ENCODE data around the gene SRD5A1.

Gene SRD5A1

GRCh38 chr5:6623941-6624340 lies 9.3 kb upstream of the SRD5A1 start:
- no peak overlapping the region for H3K27ac ChIP-seq (replicated peaks)
- TF ChIP-seq REST (IDR thresholded peaks at IDR 0.05; ENCODE audit: insufficient replicate concordance, low read depth), result no peak
- TF ChIP-seq POLR2AphosphoS5 (IDR thresholded peaks at IDR 0.05; ENCODE audit: low read depth), result no peak
- no peak for TF ChIP-seq SPI1 (IDR thresholded peaks at IDR 0.05; ENCODE audit: borderline replicate concordance, low read depth)
- TF ChIP-seq GABPA (IDR thresholded peaks at IDR 0.05; ENCODE audit: low read depth), result no peak
- no peaks in the 10 kb centered on the region for H3K27me3 ChIP-seq (ENCODE audit: insufficient read depth, poor library complexity, severe bottlenecking)
- no peak overlapping the region for H3K4me3 ChIP-seq (replicated peaks; ENCODE audit: insufficient read depth, low read length)
- no peak for DNase-seq (ENCODE audit: low read depth in 1 of 2, low spot score in 1 of 2)

GRCh38 chr5:6626508-6626907 lies 6.7 kb upstream of the SRD5A1 start:
- Histone ChIP-seq H3K27ac (replicated peaks) (no peak overlapping the region), H3K27me3 (ENCODE audit: insufficient read depth, poor library complexity, severe bottlenecking) (no peaks in the 10 kb centered on the region), H3K4me3 (replicated peaks; ENCODE audit: insufficient read depth, low read length) (no peak overlapping the region)
- no peak for DNase-seq (ENCODE audit: low read depth in 1 of 2, low spot score in 1 of 2)
- TF ChIP-seq CTCF (IDR thresholded peaks at IDR 0.05; ENCODE audit: insufficient read depth, low read length) (no peak), POLR2AphosphoS5 (IDR thresholded peaks at IDR 0.05; ENCODE audit: low read depth) (no peak), GABPA (IDR thresholded peaks at IDR 0.05; ENCODE audit: low read depth) (no peak), SPI1 (IDR thresholded peaks at IDR 0.05; ENCODE audit: borderline replicate concordance, low read depth) (no peak), REST (IDR thresholded peaks at IDR 0.05; ENCODE audit: insufficient replicate concordance, low read depth) (no peak)

- peak overlapping the region; percentile 60 for H3K4me3 ChIP-seq (replicated peaks; ENCODE audit: insufficient read depth, low read length)
- H3K27ac ChIP-seq (replicated peaks), result no peak overlapping the region
- TF ChIP-seq GABPA (IDR thresholded peaks at IDR 0.05; ENCODE audit: low read depth), result no peak
- TF ChIP-seq SPI1 (IDR thresholded peaks at IDR 0.05; ENCODE audit: borderline replicate concordance, low read depth), result no peak
- no peak for TF ChIP-seq POLR2AphosphoS5 (IDR thresholded peaks at IDR 0.05; ENCODE audit: low read depth)
- TF ChIP-seq CTCF (IDR thresholded peaks at IDR 0.05; ENCODE audit: insufficient read depth, low read length), result no peak
- TF ChIP-seq REST (IDR thresholded peaks at IDR 0.05; ENCODE audit: insufficient replicate concordance, low read depth), result no peak
- DNase-seq (ENCODE audit: low read depth in 1 of 2, low spot score in 1 of 2), result no peak
- H3K27me3 ChIP-seq (ENCODE audit: insufficient read depth, poor library complexity, severe bottlenecking), result no peaks in the 10 kb centered on the region
Observed at GRCh38 chr5:6631441-6631840, 1.8 kb upstream of the SRD5A1 start.

Data from HL-60 (cell line).